GM19328 (cell line): ENCODE measurements around the gene GTSE1.
"Not testable (repeated sequence)": the region's sequence is repeated elsewhere in the genome, so short reads cannot be mapped to it uniquely, and the experiment has no call there.

Experiments used
- ATAC-seq: cut with Tn5 transposase; IDR thresholded peaks from one replicate; pipeline ENCODE4 v1.9.1; 2021; ENCODE audit warnings: mild to moderate bottlenecking, moderate library complexity; ENCODE audit not compliant: unreplicated experiment

GTSE1 gene

GRCh38 chr22:46293577-46294260 is 3.0 kb upstream of the GTSE1 start:
- ATAC-seq = no peak

GRCh38 chr22:46294784-46295183 is 1.9 kb upstream of the GTSE1 start:
- no peak for ATAC-seq

GRCh38 chr22:46295277-46295971 is 1.2 kb upstream of the GTSE1 start:
- ATAC-seq = no peak

GRCh38 chr22:46297151-46297812 is 612 bp downstream of the GTSE1 start:
- ATAC-seq = no peak

- ATAC-seq = no peak
Observed at GRCh38 chr22:46299101-46299500, 2.4 kb downstream of the GTSE1 start.

- no peak for ATAC-seq
Observed at GRCh38 chr22:46300491-46300890, 3.8 kb downstream of the GTSE1 start.

GRCh38 chr22:46303347-46303965 is 6.8 kb downstream of the GTSE1 start:
- no peak for ATAC-seq

- ATAC-seq = no peak
Observed at GRCh38 chr22:46308283-46308988, 11.8 kb downstream of the GTSE1 start.

GRCh38 chr22:46309526-46310085 is 12.9 kb downstream of the GTSE1 start:
- no peak for ATAC-seq

GRCh38 chr22:46312056-46312455 is 15.4 kb downstream of the GTSE1 start:
- no peak for ATAC-seq

GRCh38 chr22:46312848-46313247 is 16.2 kb downstream of the GTSE1 start:
- not testable (repeated sequence) for ATAC-seq

- no peak for ATAC-seq
Observed at GRCh38 chr22:46315976-46316375, 19.3 kb downstream of the GTSE1 start.

- ATAC-seq = no peak
Observed at GRCh38 chr22:46317646-46318045, 21.0 kb downstream of the GTSE1 start.

- ATAC-seq = no peak
Observed at GRCh38 chr22:46318576-46318975, 21.9 kb downstream of the GTSE1 start.

GRCh38 chr22:46319319-46319718 is 22.6 kb downstream of the GTSE1 start:
- no peak for ATAC-seq

- no peak for ATAC-seq
Observed at GRCh38 chr22:46320166-46320710, 23.6 kb downstream of the GTSE1 start.

- no peak for ATAC-seq
Observed at GRCh38 chr22:46320716-46321386, 24.2 kb downstream of the GTSE1 start.

- no peak for ATAC-seq
Observed at GRCh38 chr22:46322711-46323110, 26.0 kb downstream of the GTSE1 start.

GRCh38 chr22:46323162-46323561 is 26.5 kb downstream of the GTSE1 start:
- no peak for ATAC-seq
